Activated B cell treated with CpG ODN at 0.5 μM for 24 hours (primary cell): Measurements from ENCODE around the gene SLC6A5. TPM values are rescaled to one million over a fixed set of nuclear protein-coding genes. Genes with fewer than 3 reads are reported as not detected.
"Not testable (repeated sequence)": the region's sequence is repeated elsewhere in the genome, so short reads cannot be mapped to it uniquely, and the experiment has no call there.

Source experiments
- ATAC-seq: fragments of 200-7000 bp; cut with Tn5 transposase; one replicate; pipeline ENCODE4 v1.10.0; 2021; ENCODE audit warnings: low read depth, mild to moderate bottlenecking, moderate library complexity
- CTCF ChIA-PET: fragments of 350-600 bp; sonication (Branson Sonifier 250); formaldehyde crosslinking; loops from one replicate; lab custom pipeline; 2021; ENCODE audit warnings: antibody characterized with exemption; lab: Charles Lee
- POLR2A ChIA-PET: fragments of 350-600 bp; sonication (Branson Sonifier 250); formaldehyde crosslinking; loops from one replicate; lab custom pipeline; 2021; ENCODE audit warnings: antibody characterized with exemption; lab: Charles Lee
- DNase-seq: peaks from one replicate; pipeline ENCODE4 v3.0.0; 2022
- H3K27ac Mint-ChIP-seq: one replicate; pipeline ENCODE4 v1.8.0; 2020; ENCODE audit warnings: mixed read lengths
- H3K27me3 Mint-ChIP-seq: one replicate; pipeline ENCODE4 v1.8.0; 2021; ENCODE audit warnings: mixed read lengths
- H3K36me3 Mint-ChIP-seq: one replicate; pipeline ENCODE4 v1.8.0; 2021; ENCODE audit warnings: low read depth, mixed read lengths
- H3K4me1 Mint-ChIP-seq: one replicate; pipeline ENCODE4 v1.8.0; 2021; ENCODE audit warnings: mixed read lengths
- H3K4me3 Mint-ChIP-seq: one replicate; pipeline ENCODE4 v1.8.0; 2020; ENCODE audit warnings: mild to moderate bottlenecking, mixed read lengths
- H3K9me3 Mint-ChIP-seq: one replicate; pipeline ENCODE4 v1.8.0; 2020; ENCODE audit warnings: mixed read lengths
- intact Hi-C: fragments of 100-400 bp; cut with micrococcal nuclease; formaldehyde crosslinking; loops from one replicate; pipeline ENCODE4 v1.15.1; 2024
- total RNA-seq: library from RNA; stranded (reverse); gene quantifications from 2 replicates; pipeline ENCODE4 v1.2.3, GENCODE V29; 2022
- TF ChIP-seq, protein P1 (sequence below): fragments of 200-600 bp; IDR thresholded peaks from one replicate; pipeline ENCODE4 v1.8.0; 2022; ENCODE audit warnings: antibody characterized with exemption, mild to moderate bottlenecking

The SLC6A5 gene
- total RNA-seq = not detected in 2 replicates

DNA sequence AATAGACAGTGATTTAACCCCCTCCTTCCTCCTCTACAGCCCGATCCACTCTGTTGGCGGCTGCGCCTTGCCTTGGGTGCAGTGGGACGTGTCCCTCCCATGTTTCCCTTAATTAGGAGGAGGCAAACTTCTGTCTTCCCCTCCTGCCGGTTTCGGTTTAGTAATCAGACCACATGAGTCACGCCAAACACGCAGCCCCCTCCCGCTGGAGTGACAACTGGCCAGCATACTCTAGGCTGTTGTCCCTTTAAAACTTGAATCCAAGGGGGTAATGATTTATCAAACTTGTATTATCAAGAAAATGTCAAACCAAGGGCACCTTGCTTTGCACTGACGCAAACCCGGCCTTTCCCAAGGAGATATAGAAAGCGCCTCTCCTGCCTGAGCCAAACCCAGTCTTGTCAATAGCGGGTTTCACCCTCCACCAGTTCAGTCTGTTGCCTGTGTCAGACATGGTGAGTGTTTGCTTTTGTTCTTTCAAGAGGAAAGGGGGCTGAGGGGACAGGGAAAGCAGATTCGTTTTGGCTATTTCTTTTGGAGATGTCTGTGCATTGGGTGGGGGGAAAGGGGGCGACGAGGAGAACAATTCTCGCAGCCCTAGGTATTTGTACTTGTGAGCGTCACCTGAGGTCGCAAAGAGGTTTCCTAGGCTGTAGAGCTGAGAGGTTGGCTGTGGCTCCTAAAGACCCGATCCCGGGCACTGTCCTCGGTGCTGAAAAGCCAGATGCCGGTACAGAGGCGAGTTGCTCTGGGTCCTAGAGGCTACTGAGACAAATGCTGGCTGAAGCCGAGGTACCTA, at the start of gene SLC6A5:
Gene SLC6A5, plus strand, starts transcription at position 388 of the 799 bp plus-strand sequence. Its CDS starts 65 bp downstream, at position 453.
- DNase-seq (no peak), ATAC-seq (no peak)
- ChIA-PET POLR2A (no interaction called here), CTCF (interaction anchor here (1.2 kb wide), 1 partner anchor 10 kb away, joined by 3 read pairs; no protein-coding TSS in a partner anchor)
- intact Hi-C loops = no loop called here
- TF ChIP-seq, protein P1, sequence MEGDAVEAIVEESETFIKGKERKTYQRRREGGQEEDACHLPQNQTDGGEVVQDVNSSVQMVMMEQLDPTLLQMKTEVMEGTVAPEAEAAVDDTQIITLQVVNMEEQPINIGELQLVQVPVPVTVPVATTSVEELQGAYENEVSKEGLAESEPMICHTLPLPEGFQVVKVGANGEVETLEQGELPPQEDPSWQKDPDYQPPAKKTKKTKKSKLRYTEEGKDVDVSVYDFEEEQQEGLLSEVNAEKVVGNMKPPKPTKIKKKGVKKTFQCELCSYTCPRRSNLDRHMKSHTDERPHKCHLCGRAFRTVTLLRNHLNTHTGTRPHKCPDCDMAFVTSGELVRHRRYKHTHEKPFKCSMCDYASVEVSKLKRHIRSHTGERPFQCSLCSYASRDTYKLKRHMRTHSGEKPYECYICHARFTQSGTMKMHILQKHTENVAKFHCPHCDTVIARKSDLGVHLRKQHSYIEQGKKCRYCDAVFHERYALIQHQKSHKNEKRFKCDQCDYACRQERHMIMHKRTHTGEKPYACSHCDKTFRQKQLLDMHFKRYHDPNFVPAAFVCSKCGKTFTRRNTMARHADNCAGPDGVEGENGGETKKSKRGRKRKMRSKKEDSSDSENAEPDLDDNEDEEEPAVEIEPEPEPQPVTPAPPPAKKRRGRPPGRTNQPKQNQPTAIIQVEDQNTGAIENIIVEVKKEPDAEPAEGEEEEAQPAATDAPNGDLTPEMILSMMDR = no peak
- Mint-ChIP-seq H3K9me3 (no peaks in the 10 kb centered on the region), H3K4me1 (peaks cover 7% of the 10 kb centered on the region), H3K36me3 (no peaks in the 10 kb centered on the region), H3K4me3 (no peak within 1 kb of the TSS), H3K27ac (no peak within 1 kb of the TSS), H3K27me3 (peaks cover 87% of the 10 kb centered on the region)

DNA sequence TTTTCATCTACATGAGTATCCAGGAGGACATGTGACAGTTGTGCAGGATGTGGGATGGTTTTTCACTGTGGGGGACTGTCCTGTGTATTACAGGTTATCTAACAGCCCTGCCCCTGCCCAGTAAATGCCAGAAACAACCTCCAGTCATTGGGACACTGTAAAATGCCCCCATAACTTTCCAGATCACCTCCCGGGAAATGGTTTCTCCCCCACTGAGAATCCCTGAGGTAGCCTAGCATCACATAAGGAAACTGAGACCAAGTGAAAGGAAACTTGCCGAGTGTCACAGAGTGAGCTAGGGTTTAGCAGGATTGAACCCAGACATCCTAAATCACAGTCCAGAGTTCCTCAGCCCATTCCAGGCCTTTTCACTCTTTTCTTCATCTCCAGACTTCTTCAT, 48.3 kb upstream of the SLC6A5 start:
- POLR2A ChIA-PET = no interaction called here
- DNase-seq = no peak
- CTCF ChIA-PET = no interaction called here
- H3K36me3 Mint-ChIP-seq = no peaks in the 10 kb centered on the region
- intact Hi-C loops = no loop called here
- H3K4me1 Mint-ChIP-seq = no peaks in the 10 kb centered on the region
- TF ChIP-seq, protein P1 = no peak
- no peak for ATAC-seq
- peaks cover 5% of the 10 kb centered on the region for H3K27me3 Mint-ChIP-seq
- H3K4me3 Mint-ChIP-seq = no peak overlapping the region
- H3K9me3 Mint-ChIP-seq = peaks cover 2% of the 10 kb centered on the region
- H3K27ac Mint-ChIP-seq = no peak overlapping the region

DNA sequence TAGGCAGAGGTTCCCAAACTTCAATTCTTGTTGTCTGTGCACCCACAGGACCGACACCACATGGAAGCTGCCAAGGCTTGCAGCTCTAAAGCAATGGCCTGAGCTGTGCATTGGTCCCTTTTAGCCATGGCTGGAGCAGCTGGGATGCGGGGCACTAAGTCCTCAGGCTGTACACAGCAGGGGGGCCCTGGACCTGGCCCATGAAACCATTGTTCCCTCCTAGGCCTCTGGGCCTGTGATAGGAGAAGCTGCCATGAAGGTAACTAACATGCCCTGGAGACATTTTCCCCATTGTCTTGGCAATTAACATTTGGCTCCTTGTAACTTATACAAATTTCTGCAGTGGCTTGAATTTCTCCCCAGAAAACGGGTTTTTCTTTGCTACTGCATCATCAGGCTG, 43.6 kb upstream of the SLC6A5 start:
- POLR2A ChIA-PET = no interaction called here
- Mint-ChIP-seq H3K27ac (no peak overlapping the region), H3K4me3 (no peak overlapping the region), H3K27me3 (peaks cover 2% of the 10 kb centered on the region), H3K4me1 (no peaks in the 10 kb centered on the region), H3K36me3 (no peaks in the 10 kb centered on the region), H3K9me3 (peaks cover 7% of the 10 kb centered on the region)
- CTCF ChIA-PET = no interaction called here
- ATAC-seq = no peak
- no peak for DNase-seq
- intact Hi-C loops = no loop called here
- TF ChIP-seq, protein P1 = no peak

DNA sequence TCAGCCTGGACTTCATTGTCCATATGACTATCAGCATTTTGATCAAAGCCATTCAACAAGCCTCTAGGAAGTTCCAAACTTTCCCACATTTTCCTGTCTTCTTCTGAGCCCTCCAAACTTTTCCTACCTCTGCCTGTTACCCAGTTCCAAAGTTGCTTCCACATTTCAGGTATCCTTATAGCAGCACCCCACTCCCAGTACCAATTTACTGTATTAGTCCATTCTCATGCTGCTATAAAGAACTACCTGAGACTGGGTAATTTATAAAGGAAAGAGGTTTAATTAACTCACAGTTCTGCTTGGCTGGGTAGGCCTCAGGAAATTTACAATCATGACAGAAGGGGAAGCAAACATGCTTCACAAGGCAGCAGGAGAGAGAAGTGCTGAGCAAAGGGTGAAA, 43.0 kb upstream of the SLC6A5 start:
- POLR2A ChIA-PET, H3K27ac Mint-ChIP-seq, H3K4me1 Mint-ChIP-seq, intact Hi-C loops, H3K27me3 Mint-ChIP-seq, DNase-seq, ATAC-seq, H3K36me3 Mint-ChIP-seq, H3K9me3 Mint-ChIP-seq, H3K4me3 Mint-ChIP-seq, CTCF ChIA-PET: not testable (repeated sequence)

DNA sequence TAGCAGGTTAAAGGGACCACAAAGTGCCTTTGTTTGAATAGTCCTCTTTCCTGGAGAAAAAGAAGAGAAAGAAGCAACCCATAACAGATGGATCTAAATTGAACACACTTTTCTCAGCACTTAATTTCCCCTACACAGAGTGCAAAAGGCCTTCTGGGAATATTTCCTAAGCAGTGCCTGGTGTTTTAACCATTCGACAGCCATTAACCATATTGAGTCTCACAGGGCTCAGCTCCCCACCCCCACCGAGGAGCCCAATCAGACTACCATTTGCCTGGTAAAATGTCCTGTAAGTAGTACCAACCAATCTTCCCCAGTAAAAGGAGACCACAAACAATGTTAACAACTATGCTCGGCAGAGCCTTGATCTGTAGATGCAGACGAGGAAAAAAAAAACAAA, 40.7 kb upstream of the SLC6A5 start:
- H3K9me3 Mint-ChIP-seq = peaks cover 7% of the 10 kb centered on the region
- peaks cover 3% of the 10 kb centered on the region for H3K27me3 Mint-ChIP-seq
- intact Hi-C loops = no loop called here
- no peaks in the 10 kb centered on the region for H3K4me1 Mint-ChIP-seq
- TF ChIP-seq, protein P1 = no peak
- CTCF ChIA-PET = no interaction called here
- no peak overlapping the region for H3K4me3 Mint-ChIP-seq
- no peaks in the 10 kb centered on the region for H3K36me3 Mint-ChIP-seq
- ATAC-seq = no peak
- H3K27ac Mint-ChIP-seq = no peak overlapping the region
- DNase-seq = no peak
- POLR2A ChIA-PET = no interaction called here
